Ramos (cell line): ENCODE measurements around the gene FAM9C.

Source experiments
- in situ Hi-C: fragments of 300-500 bp; cut with MboI; formaldehyde crosslinking; loops from one replicate; pipeline ENCODE4 v1.14.3; 2022; ENCODE audit warnings: low sequenced_read_pairs; ENCODE audit not compliant: unreplicated experiment

The FAM9C gene

GRCh38 chrX:13044441-13044840 lies at the start of gene FAM9C:
FAM9C (minus strand) TSS chrX:13044620; CDS start chrX:13043789, 831 bp downstream.
- in situ Hi-C loops = no loop called here

GRCh38 chrX:13093529-13094140 lies 49.2 kb upstream of the FAM9C start:
- in situ Hi-C loops = loop anchor here (25.0 kb wide), 1 partner anchor 644 kb away; the partner anchor contains the start of genes OFD1 and TRAPPC2

GRCh38 chrX:13092455-13092941 lies 48.1 kb upstream of the FAM9C start:
- in situ Hi-C loops = loop anchor here (25.0 kb wide), 1 partner anchor 645 kb away; the partner anchor contains the start of genes OFD1 and TRAPPC2

- in situ Hi-C loops = loop anchor here (25.0 kb wide), 1 partner anchor 646 kb away; the partner anchor contains the start of genes OFD1 and TRAPPC2
These were observed 46.8 kb upstream of the FAM9C start for GRCh38 chrX:13091111-13091765.

GRCh38 chrX:13090339-13091110 lies 46.1 kb upstream of the FAM9C start:
- in situ Hi-C loops = loop anchor here (25.0 kb wide), 1 partner anchor 647 kb away; the partner anchor contains the start of genes OFD1 and TRAPPC2

GRCh38 chrX:13090027-13090338 lies 45.6 kb upstream of the FAM9C start:
- in situ Hi-C loops = loop anchor here (25.0 kb wide), 1 partner anchor 647 kb away; the partner anchor contains the start of genes OFD1 and TRAPPC2

- in situ Hi-C loops = loop anchor here (10.0 to 25.0 kb wide), 2 partner anchors 133 to 649 kb away; partner anchors contain the start of genes OFD1 and TRAPPC2
These were observed 43.7 kb upstream of the FAM9C start for GRCh38 chrX:13088156-13088487.

- in situ Hi-C loops = loop anchor here (10.0 to 25.0 kb wide), 2 partner anchors 133 to 650 kb away; partner anchors contain the start of genes OFD1 and TRAPPC2
These were observed 43.1 kb upstream of the FAM9C start for GRCh38 chrX:13087322-13088155.

- in situ Hi-C loops = loop anchor here (10.0 to 25.0 kb wide), 2 partner anchors 132 to 650 kb away; partner anchors contain the start of genes OFD1 and TRAPPC2
These were observed 42.4 kb upstream of the FAM9C start for GRCh38 chrX:13086793-13087321.

GRCh38 chrX:13086076-13086475 lies 41.7 kb upstream of the FAM9C start:
- in situ Hi-C loops = loop anchor here (10.0 to 25.0 kb wide), 2 partner anchors 131 to 651 kb away; partner anchors contain the start of genes OFD1 and TRAPPC2

- in situ Hi-C loops = loop anchor here (10.0 to 25.0 kb wide), 2 partner anchors 131 to 652 kb away; partner anchors contain the start of genes OFD1 and TRAPPC2
These were observed 41.1 kb upstream of the FAM9C start for GRCh38 chrX:13085526-13085925.

- in situ Hi-C loops = loop anchor here (10.0 to 25.0 kb wide), 2 partner anchors 130 to 653 kb away; partner anchors contain the start of genes OFD1 and TRAPPC2
These were observed 40.2 kb upstream of the FAM9C start for GRCh38 chrX:13084611-13085010.

- in situ Hi-C loops = loop anchor here (10.0 to 25.0 kb wide), 2 partner anchors 129 to 653 kb away; partner anchors contain the start of genes OFD1 and TRAPPC2
These were observed 39.4 kb upstream of the FAM9C start for GRCh38 chrX:13083755-13084326.

- in situ Hi-C loops = loop anchor here (10.0 to 25.0 kb wide), 2 partner anchors 128 to 655 kb away; partner anchors contain the start of genes OFD1 and TRAPPC2
These were observed 38.0 kb upstream of the FAM9C start for GRCh38 chrX:13082206-13083065.

GRCh38 chrX:13081395-13082205 lies 37.2 kb upstream of the FAM9C start:
- in situ Hi-C loops = loop anchor here (10.0 to 25.0 kb wide), 2 partner anchors 127 to 656 kb away; partner anchors contain the start of genes OFD1 and TRAPPC2

GRCh38 chrX:13080128-13080795 lies 35.8 kb upstream of the FAM9C start:
- in situ Hi-C loops = loop anchor here (10.0 to 25.0 kb wide), 2 partner anchors 125 to 657 kb away; partner anchors contain the start of genes OFD1 and TRAPPC2
